NCI-H510A (cell line): Measurements from ENCODE around the gene C11orf24.

Source experiments
- DNase-seq: peaks from one replicate; lab custom pipeline; 2025; lab: John Stamatoyannopoulos, UW

The C11orf24 gene

DNA sequence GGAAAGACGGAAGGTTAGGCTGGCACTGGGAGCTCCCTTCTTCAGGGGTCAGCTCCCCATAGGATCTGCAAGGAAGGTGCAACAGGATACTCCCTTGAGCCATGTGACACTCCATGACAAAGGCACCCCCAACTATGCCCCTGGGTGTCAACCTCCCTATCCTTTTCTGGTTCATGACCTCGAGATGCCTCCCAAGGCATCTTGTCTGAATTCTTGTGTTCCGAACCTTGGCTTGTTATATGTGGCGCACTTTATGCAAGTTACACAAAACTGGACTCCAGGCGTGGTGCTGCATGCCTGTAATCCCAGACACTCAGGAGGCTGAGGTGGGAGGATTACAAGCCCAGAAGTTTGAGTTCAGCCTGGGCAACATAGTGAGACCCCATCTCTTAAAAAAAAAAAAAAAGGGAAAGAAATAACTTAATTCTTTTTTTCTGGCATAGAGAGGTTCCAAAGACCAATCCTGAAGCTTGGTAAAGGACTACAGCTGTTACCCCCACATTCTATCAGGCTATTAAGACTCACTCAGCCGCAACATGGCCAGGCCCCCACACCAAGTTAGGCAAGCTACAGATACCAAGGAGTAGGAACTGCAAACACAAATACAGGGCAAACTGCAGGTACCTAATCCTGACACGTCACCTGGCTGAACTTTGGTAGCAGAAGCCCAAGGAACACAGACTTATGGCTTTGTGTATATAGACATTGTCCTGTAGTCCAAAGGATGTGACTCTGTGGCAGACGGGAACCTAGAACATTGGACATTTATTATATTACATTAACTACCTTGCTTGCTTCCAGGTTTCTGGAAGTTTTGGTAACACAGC, 1.4 kb downstream of the C11orf24 start:
- DNase-seq, result no peak

DNA sequence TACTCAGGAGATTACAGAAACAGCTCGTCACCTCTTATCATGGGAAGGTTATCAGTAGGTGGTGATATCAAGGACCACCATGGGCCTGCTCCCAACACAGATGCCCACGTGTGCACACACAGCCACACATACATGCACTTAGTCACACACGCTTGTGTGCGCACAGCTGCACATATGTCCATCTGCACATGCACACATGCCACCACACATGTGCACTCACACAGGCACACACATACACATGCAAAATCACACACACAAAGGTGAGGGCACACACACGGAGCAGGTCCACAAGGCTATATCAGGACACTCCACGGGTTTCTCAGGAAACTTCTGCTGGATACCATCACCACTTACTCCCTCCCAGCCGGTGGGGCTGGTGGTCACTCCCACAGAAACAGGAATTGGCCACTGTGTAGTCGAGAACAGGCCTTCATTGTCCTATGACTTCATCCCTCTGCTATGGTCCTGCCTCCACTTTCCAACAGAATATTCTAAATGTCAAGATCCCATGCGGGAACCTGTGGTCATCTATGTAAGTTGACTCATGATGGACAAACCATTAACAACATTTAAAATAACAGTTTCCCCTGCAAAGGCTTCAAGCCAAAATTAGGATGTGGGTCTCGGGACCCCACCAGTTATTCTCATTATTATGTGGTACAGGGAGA, 2.2 kb downstream of the C11orf24 start:
- no peak for DNase-seq

DNA sequence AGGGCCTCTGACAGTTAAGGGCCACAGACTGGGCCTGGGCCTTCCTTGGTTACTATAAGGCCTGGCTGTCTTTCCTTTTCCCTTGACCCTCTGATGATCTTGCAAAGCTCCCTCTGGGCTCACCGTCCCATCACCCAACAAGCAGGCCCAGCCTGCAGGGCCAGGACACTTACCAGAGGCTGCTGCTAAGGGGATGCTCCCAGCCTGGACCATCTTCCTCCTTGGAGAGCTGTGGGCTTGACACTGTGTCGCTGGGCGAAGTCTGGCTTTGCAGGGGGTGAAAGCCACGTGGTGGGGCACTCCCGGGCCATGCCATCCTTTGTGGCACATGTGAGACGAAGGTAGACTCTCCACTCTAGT, 3.9 kb downstream of the C11orf24 start:
- no peak for DNase-seq

DNA sequence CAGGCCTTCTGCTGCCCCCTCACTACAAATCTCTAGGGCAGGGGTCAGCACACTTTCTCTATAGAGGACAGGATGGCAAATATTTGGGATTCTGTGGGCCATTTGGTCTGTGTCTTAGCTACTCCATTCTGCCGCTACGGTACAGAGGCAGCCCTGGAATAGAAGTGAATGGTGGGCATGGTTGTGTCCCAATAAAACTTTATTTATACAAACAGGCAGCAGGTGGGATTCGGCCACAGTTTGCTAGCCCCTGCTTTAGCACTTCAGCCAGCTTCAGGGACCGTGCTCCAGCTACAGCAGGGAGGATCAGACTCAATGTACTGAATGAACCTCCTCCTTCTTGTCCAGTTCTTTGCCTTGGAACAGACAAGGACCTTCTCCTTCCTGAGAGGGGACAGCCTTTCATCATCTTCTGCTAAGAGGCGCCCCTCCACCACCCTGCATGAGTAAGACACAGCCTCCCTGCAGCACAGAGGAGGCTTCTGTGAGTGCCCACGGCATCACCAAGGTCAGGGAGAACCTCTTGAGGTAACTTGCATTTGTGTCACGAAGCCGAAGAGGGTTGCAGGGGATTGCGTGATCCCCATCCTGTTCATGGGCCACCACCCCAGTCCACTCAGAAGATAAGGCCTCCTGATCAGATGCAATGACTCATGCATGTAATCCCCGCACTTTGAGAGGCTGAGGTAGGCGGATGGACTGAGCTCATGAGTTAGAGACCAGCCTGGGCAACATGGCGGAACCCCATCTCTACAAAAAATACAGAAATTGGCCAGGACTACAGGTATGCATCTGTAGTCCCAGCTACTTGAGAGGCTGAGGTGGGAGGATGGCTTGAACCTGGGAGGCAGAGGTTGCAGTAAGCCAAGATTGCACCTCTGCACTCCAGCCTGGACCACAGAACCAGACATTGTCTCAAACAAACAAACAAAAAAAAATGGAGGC, 4.6 kb downstream of the C11orf24 start:
- DNase-seq, result no peak

DNA sequence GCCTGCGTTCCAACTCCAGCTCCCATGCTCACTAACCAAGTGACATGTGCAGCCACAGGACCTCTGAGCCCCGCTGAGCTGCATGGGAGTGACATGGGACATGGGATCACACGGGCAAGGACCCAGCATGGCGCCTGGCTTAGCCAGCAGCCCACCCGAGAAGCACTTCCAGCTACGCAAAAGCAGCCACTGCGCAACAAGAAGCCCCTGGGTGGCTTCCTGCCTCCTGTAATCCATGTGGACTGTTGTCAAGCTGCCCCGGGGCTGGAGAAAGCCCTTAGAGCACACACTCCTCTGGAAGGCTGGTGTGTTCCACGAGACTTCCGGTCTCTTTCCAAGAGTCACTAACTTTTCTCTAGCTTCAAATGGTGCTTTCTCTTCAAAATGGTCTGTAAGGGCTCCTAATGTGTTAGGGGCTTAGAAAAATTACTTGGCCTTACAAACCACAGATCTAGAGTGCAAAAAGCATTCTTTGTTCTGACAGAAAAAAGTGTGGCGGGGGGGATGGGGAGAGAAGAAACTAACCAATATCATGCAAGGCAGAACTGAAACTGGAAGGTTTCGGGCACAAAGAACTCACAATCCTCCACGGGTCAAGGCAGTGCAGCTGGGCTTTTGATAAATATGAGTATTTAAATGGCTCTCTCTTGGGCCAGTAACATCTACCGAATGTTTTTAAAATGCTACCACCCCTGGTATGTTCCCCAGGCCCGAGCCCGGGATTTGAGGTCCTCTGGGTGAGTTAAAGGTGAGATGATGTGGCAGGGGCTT, 5.5 kb downstream of the C11orf24 start:
- DNase-seq, result no peak

DNA sequence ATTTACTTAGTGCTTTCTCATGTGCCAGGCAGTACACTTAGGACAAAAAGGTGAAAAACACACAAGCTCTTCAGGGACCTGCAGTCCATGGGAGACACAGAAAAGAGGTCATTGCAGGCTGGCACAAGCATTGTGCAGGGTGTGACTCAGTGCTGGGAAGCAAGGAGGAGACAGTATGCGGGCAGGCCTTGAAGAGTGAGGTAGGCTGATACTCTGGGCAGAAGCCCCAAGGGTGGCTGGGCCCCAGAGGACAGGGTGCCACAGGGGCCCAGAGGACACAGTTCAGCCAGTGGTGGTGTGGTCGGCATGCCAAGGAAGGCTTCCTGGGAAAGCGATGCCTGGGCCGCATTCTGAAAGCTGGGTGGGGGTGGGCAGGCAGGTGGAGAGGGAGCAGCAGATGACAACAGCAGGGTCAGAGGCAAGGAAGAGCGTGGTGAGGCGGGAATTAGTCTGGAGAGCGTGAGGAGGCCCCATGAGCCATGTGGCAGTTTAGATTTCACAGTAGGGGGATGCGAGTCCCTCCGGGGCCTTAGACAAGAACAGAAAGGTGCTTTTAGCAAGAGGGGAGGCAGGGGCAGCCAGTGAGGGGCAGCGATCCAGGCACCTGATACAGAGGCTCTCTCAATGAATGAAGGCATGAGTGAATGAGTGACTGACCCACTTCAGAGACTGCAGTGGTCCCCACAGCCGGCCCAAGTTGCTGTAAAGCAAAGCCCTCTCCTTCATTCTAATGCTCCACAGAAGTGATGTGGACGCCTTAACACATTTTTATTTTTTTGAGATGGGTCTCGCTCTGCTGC, 6.8 kb downstream of the C11orf24 start:
- no peak for DNase-seq

DNA sequence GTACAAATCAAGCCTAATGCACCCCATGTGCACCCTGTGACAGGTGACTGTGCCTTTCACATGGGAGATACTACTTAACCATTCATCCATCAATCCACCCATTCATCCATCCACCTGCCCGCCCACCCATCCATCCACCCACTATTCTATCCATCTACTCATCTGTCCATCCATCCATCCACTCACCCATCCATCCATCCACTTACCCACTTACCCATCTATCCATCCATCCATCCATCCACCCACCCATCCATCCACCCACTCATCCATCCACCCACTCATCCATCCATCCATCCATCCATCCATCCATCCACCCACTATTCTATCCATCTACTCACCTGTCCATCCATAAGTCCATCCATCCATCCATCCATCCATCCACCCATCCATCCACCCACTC, 7.5 kb downstream of the C11orf24 start:
- DNase-seq, result no peak

DNA sequence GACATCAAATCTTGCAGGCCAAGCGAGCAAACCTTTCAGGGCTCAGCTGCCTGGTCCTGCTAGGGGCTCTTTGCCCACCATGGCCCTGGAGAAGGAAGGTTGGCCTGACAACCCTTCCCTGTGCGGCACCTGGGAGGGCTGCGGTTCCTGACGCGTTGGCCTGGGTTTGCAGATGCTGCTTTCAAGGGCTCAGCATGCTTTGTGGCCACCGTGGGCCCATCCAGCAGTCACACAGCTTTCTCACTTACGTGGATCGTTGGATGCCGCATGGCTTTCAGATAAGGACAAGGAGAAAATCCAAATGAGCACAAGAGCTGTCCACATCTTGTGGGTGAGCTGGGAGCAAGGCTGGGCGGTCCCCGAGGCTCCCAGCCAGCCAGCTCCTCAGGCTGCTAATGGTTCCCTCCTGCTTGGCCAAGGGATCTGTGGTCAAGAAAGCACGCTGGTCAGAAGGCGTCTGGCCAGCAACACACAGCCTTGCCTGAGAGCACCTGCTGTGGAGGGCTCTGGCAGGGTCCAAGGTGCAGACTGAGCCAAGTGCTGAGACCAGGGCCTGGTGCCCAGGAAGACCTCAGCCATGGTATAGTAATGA, 8.2 kb downstream of the C11orf24 start:
- no peak for DNase-seq

DNA sequence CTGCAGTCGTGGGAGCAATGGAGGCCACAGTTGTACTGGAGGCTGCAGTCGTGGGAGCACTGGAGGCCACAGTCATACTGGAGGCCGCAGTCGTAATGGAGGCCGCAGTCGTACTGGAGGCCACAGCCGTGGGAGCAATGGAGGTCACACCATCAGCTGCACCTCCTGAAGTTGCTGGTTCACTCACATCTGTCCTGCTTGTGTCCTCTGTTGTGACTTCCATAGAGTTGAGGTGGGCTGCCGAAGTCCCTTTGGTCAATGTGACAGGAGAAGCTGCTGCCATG, 9.3 kb downstream of the C11orf24 start:
- DNase-seq, result no peak

DNA sequence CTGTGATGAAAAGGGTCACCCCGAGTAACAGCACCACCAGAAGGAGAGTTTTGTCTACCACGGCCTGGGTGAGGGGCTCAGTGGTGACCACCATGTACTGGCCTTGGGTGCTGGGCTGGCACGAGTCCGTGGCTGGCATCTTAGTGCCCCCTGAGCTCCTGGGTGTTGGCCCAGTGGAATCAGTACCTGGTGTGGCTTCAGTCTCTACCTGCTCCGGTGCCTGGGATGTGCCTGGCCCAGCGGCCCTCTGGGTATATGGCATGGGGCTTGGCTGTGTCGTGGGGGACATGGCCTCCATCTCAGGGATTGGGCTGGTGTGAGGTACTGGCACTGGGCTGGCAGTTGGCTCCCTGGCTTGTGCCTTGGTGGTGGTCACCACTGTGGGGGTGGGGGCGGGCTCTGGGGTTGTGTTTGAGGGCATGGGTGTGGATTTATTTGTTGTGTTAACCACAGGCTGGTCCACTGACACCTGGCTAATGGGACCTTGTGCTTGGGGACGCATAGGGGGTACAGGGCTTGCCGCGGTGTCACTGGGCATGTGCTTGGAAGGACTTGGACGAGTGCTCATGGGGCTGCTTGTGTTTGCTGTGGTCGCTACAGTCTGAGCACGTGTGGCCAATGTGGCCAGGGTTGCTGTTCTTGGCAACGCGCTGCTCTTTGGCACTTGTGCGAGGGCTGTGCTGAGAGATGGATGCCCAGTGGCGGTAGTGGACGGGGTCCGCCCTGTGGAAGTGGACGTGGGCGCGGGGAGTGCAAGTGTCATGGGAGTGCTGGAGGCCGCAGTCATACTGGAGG, 9.8 kb downstream of the C11orf24 start:
- DNase-seq, result no peak

DNA sequence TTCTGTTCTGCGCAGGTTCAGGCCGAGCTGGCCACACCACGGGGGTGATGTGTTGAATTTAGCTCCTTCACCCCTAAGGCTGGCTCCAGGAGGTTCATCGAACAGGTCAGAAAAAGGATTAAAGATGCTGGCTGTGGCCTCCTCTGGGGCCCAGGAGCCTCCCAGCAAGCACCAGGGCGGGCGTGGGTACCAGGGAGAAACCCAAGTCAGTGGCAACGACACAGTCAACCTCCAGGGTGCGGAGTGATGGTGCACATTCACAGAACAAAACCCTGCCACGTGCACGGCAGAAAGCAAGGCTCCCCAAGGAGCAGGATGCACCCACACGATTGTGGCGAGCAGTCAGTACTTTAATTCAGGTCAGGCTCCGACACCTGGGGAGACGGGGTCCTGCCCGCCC, 10.8 kb downstream of the C11orf24 start:
- DNase-seq, result no peak

DNA sequence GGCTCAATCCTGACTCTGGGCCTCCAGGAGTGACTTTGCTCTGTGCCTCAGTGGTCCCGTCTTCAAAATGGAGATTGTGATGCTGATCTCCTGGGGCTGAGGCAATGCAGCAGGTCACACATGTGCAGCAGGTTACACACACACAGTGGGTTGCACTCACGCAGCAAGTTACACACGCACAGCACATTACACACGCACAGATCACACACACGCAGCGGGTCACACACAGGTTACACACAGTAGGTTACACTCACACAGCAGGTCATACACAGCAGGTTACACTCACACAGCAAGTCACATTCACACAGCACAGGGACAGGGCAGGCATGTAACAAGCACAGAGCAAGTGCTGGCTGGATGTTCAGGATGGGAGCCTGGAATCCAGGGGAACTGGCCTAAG, 11.3 kb downstream of the C11orf24 start:
- DNase-seq, result no peak

DNA sequence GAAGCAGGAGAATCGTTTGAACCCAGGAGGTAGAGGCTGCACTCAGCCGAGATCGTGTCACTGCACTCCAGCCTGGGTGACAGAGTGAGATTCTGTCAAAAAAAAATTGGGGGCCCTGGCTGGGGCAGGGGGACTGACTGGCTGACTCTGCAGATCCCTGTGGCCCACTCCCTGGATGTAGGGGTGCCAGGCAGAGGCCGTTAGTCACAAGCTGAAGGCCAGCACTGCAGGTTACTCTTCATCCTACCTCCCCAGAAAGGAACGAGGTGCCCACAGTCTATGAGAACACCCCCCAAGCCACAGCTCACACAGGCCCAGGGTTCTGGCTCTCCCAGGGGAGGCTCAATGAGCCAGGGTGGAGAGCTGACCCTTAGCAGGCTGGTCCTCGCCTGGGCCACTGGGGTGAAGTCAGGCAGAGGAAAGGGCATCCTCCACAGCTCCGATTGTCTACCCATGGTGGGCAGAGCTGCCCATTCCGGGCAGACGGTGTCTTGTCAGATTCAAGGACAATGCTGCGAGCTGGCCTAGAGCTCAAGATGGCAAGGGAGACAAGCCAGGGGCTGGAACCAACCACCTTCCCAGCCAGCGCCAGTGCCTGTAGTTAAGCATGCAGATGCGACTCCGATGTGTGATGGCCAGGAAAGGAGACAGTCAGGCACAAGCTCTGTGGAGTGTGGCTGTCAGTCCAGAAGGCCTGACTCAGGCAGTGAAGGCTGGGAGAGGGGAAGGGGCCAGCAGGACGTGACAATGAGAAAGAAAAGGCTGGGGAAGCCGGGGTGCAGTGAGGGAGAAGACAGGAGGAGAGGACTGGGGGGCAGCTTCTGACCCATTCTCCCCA, 12.4 kb downstream of the C11orf24 start:
- no peak for DNase-seq

DNA sequence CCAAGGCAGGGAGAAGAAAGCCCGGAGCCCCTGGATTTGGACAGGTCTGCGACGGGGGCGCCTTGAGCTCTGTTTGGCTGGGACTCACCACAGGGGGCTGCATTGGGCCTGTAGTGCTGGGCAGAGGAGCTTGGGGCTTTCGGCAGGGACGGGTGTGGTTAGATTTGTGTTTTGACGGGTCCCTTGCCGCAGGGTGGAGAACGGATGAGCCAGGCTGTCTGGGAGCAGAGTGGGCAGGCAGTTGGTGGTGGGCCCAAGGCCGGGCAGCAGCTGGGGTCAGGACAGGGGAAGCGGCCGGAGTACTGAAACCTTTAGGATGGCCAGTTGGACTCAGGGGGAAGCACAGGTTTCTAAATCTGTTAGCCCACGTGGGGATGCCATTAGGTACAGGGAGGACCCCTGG, 13.4 kb downstream of the C11orf24 start:
- DNase-seq, result no peak

DNA sequence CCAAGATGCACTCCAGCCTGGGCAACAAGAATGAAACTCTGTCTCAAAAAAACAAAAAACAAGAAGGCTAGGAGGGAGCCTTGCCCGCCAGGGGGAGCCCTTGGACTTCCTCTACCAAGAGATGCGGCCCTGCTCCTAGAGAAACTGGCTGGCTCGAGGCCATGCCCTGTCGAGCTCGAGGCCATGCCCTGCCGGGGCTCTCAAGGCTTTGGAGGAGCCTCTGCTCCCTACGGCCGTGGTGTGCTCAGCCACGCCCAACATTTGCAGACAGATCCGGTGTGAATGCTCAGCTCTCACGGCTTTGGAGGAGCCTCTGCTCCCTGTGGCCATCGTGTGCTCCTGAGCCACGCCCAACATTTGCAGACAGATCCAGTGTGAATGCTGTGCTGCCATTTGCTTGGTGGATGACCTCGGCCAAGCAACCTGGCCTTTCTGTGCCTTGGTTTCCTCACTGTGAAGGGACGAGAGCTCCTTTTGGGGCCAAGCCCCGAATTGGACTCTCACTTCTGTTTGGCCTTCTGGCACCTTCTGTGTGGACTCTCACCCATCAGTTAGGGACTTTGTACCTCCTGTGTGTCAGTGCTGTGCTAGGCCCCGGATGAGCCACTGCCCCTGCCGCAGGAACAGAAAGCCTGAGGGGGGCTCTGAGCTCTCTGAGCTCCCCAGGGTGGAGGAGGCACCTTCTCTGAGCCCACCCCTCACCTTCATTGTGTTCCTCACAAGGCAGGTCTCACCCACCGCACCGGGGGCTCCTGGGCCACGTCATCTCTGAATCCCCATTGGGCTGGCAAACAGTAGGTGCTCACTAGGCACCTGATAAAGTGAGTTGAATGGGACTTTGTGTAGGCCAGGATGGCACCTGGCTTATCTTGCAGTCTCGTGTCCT, 14.1 kb downstream of the C11orf24 start:
- DNase-seq, result peak; percentile 74

DNA sequence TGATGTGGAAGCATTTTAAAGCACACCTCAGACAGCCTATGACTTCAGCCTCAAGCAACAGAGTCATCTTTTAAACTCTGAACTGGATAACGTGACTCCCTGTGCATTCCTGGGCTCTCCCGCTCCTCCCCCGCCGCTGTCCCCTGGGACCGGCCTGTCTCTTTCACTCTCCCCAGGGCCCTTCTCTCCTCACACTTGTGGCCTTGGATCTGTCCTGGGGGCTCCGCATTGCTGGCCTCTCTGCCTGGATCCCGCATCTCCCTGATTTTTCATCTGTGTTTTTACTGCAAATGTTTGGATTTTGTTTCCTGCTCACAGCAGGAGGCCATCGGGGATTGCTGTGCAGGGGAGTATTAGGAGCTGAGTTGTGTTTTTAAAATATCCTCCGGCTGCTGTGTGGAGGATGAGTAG, 15.4 kb downstream of the C11orf24 start:
- DNase-seq, result no peak

DNA sequence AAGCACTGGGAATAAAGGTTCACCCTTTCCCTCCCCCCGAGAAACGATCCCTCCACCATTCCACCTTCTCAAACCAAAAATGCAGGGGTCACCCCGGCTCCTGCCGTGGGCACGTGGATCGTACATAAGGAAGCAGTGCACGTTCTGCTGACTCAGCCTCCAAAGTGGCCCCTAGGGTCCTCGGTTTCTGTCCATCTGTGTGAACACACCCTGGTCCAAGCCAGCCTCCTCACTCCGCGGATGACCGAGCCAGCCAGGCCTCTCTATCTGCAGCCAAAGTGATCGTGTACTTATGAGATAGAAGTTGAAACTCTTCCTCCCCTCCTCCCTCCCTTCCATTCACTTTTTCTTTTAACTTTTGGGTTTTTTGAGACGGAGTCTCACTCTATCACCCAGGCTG, 16.2 kb downstream of the C11orf24 start:
- DNase-seq, result no peak

DNA sequence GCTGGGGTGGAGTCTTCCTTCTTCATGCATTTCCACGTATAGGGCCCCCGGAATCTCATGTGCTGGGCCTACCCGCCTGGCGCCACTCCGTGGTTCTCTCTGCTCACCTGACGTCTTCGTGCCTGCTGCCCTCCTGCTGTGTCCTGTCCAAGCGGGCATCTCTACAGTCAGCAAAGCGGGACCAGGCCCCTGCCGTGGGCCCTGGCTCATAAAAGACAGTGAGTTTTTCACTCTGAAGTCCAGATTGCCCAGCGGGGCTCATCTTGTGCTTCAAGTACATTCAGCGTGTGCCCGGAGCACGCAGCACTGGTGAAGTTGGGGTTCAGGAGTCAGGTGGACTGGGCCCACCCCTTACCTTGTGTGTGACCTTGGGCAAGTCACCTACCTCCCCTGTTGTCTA, 17.4 kb downstream of the C11orf24 start:
- no peak for DNase-seq
